Activated CD4-positive, CD25-positive, alpha-beta regulatory T cell treated with anti-CD3 and anti-CD28 coated beads, Interleukin-2, amount 50 U/mL, for 24 hours (primary cell): ENCODE results near the gene DDX46.
A peak's percentile ranks its signal among the peaks of the same experiment; 100 is the strongest.
"Not testable (repeated sequence)": the region's sequence is repeated elsewhere in the genome, so short reads cannot be mapped to it uniquely, and the experiment has no call there.

Source experiments
- ATAC-seq, 2 donors: fragments of 150-1000 bp; cut with Tn5 transposase; one replicate each; pipeline ENCODE4 v1.10.0; 2021; ENCODE audit warnings: mild to moderate bottlenecking in 1 of 2, moderate library complexity in 1 of 2

The DDX46 gene

GRCh38 chr5:134845335-134845851 lies 86.8 kb downstream of the DDX46 start:
- ATAC-seq = no peak

GRCh38 chr5:134845852-134846640 lies 87.5 kb downstream of the DDX46 start, which contains the start of gene C5orf24:
Gene C5orf24, plus strand, starts transcription at chr5:134845968. Its CDS starts 8,933 bp downstream, at chr5:134854901.
- ATAC-seq = peak; percentile 97

GRCh38 chr5:134846641-134846960 lies 88.0 kb downstream of the DDX46 start:
- ATAC-seq = peak; percentile 2 to 5

- not testable (repeated sequence) for ATAC-seq
These were observed 90.9 kb downstream of the DDX46 start for GRCh38 chr5:134849434-134849933.

GRCh38 chr5:134851307-134851923 lies 92.8 kb downstream of the DDX46 start:
- no peak for ATAC-seq

- not testable (repeated sequence) for ATAC-seq
These were observed 97.9 kb downstream of the DDX46 start for GRCh38 chr5:134856465-134856864.

- ATAC-seq = no peak
These were observed 98.8 kb downstream of the DDX46 start for GRCh38 chr5:134857401-134857800.

- ATAC-seq = no peak
These were observed 106.1 kb downstream of the DDX46 start for GRCh38 chr5:134864707-134865106.

- ATAC-seq = no peak
These were observed 114.9 kb downstream of the DDX46 start for GRCh38 chr5:134873494-134873893.

- peak; percentile 87 to 88 for ATAC-seq
These were observed 115.6 kb downstream of the DDX46 start, which contains the start of gene TXNDC15 for GRCh38 chr5:134873987-134874830. Gene TXNDC15, plus strand, starts transcription at chr5:134874371. Its CDS starts 57 bp downstream, at chr5:134874428.

- peak; percentile 61 to 64 for ATAC-seq
These were observed 116.5 kb downstream of the DDX46 start for GRCh38 chr5:134874831-134875655.

GRCh38 chr5:134877159-134877558 lies 118.6 kb downstream of the DDX46 start:
- ATAC-seq = no peak

- ATAC-seq = no peak
These were observed 119.8 kb downstream of the DDX46 start for GRCh38 chr5:134878403-134878802.

GRCh38 chr5:134879456-134879855 lies 120.9 kb downstream of the DDX46 start:
- ATAC-seq = no peak
